Activated CD4-positive, alpha-beta T cell treated with anti-CD3 and anti-CD28 coated beads for 1 hour (primary cell): ENCODE measurements around the gene ATP2B3.

ENCODE experiments used
- DNase-seq: peaks from one replicate; pipeline ENCODE4 v3.0.0-alpha.2; 2020

The ATP2B3 gene

GRCh38 chrX:153517423-153517822, at the start of gene ATP2B3:
ATP2B3 (plus strand) TSS chrX:153517642; CDS start chrX:153536248, 18,606 bp downstream.
- no peak for DNase-seq

- DNase-seq = no peak
These were observed 49.3 kb upstream of the ATP2B3 start for GRCh38 chrX:153468008-153468580.

DNA sequence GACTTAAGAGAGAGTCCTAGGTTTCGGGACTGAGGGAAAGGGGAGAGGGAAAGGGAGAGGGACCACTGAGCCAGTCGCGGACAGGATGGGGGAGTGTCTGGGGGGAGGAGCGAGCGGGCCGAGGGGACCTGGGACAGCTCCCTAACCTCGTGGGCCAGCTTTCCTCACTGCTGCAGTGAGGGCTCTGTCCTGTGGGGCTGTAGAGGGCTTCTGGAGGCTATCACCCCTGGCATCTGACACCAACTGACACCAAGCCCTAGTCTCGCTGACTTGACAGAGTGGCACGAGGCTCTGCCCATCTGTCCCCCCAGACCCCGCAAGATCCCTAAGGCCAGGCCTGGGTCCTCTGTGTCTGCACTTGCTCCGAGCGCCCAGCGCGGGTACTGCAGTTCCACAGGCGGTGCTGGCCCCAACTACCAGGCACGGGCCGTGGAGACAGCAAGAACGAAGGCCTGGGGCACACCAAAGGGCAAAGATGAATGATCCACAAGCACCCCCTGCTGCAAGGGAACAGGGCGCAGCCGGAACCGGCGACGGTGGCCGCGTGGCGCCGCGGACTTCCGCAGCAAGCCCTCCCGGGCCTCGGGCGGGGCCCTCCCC, 47.5 kb upstream of the ATP2B3 start:
- no peak for DNase-seq

DNA sequence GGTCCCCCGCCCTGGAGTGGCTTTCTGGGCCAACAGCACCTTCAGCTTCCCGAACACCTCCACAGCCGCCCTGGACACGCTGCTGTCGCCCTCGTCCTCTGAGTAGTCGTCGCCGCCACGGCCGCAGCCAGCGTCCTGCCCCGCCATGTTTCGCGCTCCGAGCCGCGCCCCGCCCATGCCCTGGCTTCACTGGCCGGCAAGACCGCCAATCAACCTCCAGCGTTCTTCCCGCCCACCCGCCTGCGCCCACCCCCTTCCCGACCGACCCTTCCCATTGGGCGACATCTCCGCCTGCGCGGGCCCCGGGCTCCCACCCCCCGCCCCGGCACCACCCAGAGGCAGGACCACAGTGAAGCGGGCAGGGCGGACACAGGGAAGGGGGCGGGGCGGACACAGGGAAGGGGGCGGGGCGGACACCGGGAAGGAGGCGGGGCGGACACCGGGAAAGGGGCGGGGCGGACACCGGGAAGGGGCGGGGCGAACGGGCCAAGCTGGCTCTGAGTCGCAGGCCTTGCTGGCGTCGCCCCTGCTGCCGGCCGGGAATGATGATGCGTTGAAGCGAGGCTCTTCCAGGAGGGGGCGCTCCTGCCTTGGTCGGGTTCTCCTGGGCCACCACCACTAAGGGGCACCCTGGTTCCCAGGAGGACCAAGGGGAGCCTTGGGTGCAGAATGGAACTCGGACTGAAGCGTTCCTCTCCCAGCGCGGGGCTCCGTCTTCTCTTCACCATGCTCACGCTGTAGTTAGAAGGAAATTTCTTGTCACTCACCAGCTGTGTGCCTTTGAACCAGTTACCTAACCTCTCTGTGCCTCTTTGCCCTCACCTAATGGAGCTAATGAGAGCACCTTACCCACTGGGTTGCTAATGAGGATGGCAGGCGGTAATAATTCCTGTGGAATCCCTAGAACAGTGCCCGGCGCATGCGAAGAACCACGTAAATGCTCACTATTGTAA, 46.8 kb upstream of the ATP2B3 start, which contains the start of gene HAUS7:
Gene HAUS7, minus strand, starts transcription at position 166 of the 953 bp plus-strand sequence. Its CDS starts 19 bp downstream, at position 147.
- peak; percentile 79 for DNase-seq

- DNase-seq = no peak
These were observed 45.7 kb upstream of the ATP2B3 start for GRCh38 chrX:153471663-153472280.

- no peak for DNase-seq
These were observed 44.3 kb upstream of the ATP2B3 start for GRCh38 chrX:153473126-153473525.

- no peak for DNase-seq
These were observed 43.2 kb upstream of the ATP2B3 start for GRCh38 chrX:153474266-153474665.

DNA sequence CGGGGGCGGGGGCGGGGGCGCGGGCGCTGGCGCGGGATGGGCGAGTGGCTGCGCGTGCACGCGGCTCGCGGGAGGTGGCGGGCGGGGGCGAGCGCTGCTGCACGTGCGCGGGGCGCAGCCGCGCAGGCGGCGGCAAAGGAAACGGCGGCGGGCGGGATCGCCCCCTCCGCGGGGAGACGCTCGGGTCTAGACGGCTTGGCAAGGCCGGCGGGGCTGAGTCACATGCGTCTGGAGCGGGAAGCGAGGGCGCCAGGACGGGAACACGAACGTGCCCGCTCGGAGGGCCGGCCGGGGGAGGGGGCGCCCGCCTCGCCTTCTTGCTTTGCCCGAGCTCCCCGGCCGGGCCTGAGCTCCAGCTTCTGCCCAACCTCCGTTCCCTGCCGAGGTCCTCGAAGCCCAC, 42.7 kb upstream of the ATP2B3 start:
- peak; percentile 42 for DNase-seq

- no peak for DNase-seq
These were observed 42.2 kb upstream of the ATP2B3 start for GRCh38 chrX:153475271-153475670.

DNA sequence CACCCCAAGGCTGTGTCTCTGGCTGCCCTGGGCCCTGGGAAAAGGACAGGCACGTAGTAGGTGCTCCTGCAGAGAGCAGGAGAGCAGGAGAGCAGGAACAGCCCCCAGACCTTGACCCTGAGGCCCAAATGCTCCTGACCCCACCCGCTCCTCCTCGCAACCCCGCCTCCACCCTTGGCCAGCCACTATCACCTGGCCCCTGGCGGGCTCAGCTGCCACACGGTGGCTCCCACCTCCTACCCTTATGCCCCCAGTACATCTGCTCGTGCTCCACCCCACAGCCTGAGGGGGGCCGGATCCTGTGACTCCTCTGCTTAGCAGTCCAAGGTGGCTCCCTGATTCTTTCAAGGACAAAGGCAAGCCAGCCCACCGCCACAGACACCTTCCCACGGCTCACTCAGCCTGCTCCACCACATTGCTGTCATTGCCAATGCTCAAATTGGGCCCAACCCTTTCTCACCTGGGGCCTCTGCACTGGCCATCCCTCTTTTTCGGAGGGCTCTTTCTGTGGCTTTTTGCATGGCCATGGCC, 41.6 kb upstream of the ATP2B3 start:
- DNase-seq = no peak

- no peak for DNase-seq
These were observed 40.6 kb upstream of the ATP2B3 start for GRCh38 chrX:153476666-153477363.

GRCh38 chrX:153477364-153477857, 40.0 kb upstream of the ATP2B3 start:
- DNase-seq = no peak

GRCh38 chrX:153477901-153478300, 39.5 kb upstream of the ATP2B3 start:
- DNase-seq = no peak

DNA sequence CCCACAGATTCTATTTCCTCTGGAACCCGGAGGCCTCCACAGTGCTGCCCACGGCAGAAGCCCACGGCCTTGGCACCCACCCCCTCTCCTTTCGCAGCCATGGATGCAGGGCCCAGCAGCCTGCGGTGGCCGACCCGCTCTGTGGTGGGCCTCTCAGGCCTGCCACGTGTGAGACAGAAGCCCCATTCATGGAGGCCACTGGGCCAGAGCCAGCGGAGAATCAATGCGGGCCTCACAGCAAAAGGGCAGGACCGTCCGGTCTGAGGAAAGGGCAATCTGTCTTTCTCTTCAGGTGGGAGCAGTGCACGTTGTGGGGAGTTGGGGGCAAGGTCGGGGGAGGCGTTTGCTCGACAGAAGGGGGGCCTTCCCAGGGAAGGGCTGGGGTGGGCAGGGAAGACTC, 38.7 kb upstream of the ATP2B3 start:
- no peak for DNase-seq

GRCh38 chrX:153481043-153481442, 36.4 kb upstream of the ATP2B3 start:
- DNase-seq = no peak

- DNase-seq = no peak
These were observed 34.9 kb upstream of the ATP2B3 start for GRCh38 chrX:153482376-153483015.

DNA sequence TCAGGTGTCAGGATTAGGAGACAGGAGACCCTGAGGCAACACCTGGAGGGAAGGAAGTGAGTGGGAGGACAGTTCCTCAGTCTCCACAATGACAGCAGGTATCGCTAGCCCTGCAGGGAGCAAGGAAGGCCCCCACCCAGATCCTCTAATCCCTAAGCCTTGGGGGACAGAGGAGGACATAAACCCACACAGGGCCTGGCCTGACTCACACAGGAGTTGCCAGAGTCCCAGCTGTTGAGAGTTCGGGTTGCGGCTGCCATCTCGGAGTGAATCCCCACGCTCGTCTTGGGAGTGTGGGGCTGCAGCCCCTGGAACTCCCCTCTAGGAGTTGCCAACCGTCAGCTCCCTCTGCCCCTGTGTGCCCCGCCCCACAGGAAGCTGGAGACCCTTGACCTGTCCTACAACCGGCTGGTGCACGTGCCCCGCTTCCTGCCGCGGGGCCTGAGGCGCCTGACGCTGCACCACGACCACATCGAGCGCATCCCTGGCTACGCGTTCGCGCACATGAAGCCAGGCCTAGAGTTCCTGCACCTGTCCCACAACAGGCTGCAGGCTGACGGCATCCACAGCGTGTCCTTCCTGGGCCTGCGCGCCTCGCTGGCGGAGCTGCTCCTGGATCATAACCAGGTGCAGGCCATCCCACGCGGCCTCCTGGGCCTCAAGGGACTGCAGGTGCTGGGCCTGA, 31.9 kb upstream of the ATP2B3 start:
- DNase-seq = no peak

DNA sequence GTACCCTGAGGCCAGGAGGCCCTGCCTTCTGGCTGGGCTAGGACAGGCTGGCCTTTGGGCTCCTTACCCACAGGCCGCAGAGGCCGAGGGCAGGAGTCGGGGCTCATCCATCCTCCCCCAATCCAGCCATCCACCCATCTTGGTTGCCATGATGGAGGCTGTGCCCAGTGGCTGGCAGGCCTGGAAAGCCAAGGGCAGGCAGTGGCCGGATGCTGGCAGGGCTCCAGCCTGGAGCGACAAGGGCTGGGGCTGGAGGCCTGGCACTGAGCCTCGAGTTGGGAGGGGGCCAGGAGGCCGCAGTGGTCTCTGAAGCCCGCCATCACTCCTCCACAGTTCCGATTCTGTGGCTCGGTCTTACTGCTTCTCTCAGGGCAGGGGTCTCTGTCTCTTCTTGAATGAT, 31.3 kb upstream of the ATP2B3 start:
- DNase-seq = no peak

DNA sequence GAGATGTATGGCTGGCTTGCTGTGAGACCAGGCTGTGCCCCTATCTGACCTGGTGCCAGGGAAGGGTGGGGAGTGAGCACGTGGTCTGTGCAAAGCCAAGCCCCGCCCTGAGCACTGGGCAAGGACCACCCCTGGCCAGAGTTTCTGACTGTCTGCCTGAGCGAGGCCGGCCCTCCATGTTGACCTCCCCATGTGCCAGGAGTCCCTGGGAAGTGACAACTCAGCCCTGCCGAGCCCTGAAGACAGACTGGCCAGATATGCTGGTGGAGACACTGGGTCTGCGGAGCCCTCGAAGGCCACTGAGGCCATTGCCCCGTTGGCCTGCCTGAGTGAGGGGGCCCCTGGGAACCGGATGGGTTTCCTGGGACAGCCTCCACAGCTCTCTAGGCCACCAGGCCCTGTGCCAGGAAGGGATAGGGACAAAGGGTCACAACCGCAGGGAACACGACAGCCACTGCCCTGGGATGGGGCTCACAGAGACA, 29.8 kb upstream of the ATP2B3 start:
- DNase-seq = no peak

DNA sequence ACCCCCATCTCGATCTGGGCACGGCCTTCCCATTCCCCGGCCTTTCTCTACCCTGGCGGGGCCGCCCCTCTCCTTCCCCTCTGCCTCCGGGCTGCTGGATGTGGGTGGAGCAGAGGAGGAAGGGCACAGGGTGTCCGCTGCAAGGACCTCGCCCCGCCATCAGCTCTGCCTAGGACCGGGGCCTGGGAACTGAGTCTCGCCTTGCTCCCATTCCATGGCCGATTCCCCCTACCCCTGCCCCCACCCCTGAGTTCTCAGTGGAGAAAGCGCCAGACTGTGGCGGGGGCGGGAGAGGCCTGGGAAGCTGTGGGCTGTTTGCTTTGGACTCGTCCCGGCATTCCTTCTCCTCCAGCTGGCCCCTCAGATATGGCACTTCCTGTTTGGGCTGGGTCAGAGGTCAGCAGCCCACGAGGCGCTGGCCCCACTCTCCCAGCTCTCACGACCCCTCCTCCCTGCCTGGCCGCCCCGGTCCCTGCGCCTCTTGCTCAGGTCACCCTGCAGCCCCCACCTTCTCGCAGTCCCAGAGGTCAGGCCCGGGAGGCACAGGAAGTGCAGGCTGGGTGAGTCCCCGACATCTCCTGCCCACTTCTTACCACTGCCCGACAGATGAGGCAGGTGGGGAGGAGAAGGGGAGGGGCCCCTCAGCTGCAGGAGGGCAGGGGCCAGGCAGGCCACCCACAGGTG, 29.1 kb upstream of the ATP2B3 start:
- no peak for DNase-seq
